AG09319 (cell line): ENCODE data around the gene PINK1.

ENCODE experiments used
- DNase-seq: peaks from one replicate; pipeline ENCODE4 v3.0.0-alpha.2; 2010; ENCODE audit warnings: low read depth; ENCODE audit errors: extremely low read depth
- CTCF ChIP-seq: IDR thresholded peaks from 2 replicates; pipeline ENCODE4 v1.5.1; 2011; ENCODE audit warnings: low read depth, mild to moderate bottlenecking, inconsistent platforms, low read length, moderate library complexity

PINK1 gene

DNA sequence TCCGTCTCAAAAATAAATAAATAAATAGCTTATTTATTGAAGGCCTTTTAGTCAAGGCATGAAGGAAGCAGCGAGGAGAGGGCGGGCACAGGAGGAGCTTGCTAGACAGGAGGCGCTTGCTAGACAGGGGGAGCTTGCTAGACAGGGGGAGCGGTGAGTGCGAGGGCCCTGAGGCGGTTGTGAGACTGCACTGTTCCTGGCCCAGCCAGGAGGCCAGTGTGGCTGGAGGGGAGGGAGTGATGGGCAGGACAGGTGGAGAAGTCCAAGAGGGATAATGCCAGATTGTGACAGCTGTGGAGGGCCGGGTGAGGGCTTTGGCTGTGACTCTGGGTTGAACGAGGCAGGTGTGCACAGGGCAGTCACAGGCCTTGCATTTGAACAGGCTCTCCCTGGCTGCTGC, 66.3 kb downstream of the PINK1 start:
- no peak for TF ChIP-seq CTCF
- DNase-seq: no peak

DNA sequence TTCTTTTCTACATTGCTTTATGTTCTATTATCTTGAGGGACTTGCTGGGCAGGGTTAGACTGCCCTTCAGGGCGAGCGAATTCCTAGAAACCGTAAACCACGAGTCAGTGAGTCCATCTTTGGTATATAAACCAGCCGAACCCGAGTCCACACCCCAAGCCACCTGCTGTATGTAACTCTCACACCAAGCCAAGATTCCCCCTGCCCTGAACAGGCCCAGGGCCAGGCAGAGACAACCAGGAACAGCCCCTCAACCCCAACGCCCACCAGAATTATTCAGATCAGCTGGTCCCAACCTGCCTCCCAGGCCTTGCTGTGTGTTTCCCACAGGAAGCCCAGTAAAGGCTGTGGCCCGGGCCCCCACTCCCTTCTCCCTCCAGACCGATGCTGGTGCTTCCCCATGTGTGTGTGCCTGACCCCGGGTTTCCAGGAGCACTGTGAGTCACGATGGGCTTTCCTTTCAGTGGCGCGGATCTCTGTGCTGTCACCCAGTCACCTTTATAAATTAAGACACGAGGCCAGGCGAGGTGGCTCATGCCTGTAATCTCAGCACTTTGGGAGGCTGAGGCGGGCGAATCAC, 67.5 kb downstream of the PINK1 start:
- no peak for DNase-seq
- no peak for TF ChIP-seq CTCF
